ENCODE data around the gene NCOA7.

DNA sequence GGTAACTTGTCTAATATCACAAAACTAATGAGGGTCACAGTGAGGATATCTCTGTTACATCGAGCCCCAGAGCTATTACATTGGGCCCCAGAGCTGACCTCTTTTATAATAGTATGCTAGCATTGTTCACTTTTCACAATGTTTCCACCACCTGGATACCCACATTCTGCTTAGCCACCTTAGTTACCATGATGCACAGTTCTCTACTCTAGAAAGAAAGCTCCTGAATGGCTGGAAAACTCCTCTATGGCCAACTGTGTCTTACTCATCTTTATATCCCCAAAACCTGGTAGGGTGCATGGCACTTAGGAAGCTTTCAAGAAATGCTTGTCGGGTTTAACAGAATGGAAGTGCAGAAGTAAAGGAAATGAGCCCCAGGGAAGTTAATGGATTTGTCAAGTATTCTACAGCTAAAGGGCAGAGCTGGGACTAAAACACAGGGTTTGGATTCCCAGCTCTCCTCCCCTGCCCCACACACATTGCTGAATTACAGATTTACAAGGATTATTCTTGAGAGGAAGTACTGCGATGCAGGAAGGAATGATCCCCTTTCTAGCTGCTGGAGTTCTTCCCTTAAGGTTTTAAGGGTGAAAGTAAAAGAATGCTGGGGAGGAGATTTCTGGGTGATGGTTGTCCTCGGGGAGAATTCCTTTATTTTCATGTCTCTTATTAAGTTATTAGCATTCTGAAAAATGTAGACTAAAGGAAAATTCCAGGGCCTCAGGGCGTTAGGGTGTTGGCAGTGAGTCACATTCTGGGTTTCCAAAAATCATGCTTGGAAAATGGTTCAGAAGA, 149.7 kb downstream of the NCOA7 start:
- TF ChIP-seq ZNF274 (IDR thresholded peaks at IDR 0.05; ENCODE audit: low read depth, low read length) (no peak), YY1 (IDR thresholded peaks at IDR 0.05; ENCODE audit: insufficient read depth, insufficient read length) (no peak), SUZ12 (IDR thresholded peaks at IDR 0.05; ENCODE audit: extremely low read depth, insufficient read depth, insufficient read length) (no peak)
